Heart left ventricle (tissue), 13 donors: ENCODE data around the gene TDRD10.

Source experiments
- CTCF ChIP-seq, 12 donors: fragments of 200-600 bp; sonication (generic) in 4 of 12; IDR thresholded peaks; one replicate each; pipeline versions ENCODE4 v1.5.0 to v1.8.0; 2018 to 2022; ENCODE audit warnings: antibody characterized with exemption in 12 of 12, mild to moderate bottlenecking in 5 of 12
- POLR2A ChIP-seq, 2 donors: fragments of 450-650 bp; IDR thresholded peaks; one replicate each; pipeline ENCODE4 v1.6.1; 2017; ENCODE audit warnings: antibody characterized with exemption in 2 of 2, mild to moderate bottlenecking in 2 of 2, moderate library complexity in 2 of 2
- donor health status: ischemic (EF 13 %, LVEDD 7.1; RV severe dilation, severe dysfunction).
- donor health status: DM: no; HTN: yes; CAD: no.
- donor health status: DM: no; HTN: no; CAD: no.
- donor health status: ischemic (EF 25% LVEDD 6.9; RV normal size, moderate dysfunction).
- donor health status: ischemic (EF 25% LVEDD 5.7; RV mildly dilated, moderate dysfunction).
- donor health status: ischemic (EF 35%, LVEDD 5.7; RV mildly dilated, moderate dysfunction).
- donor health status: nonischemic (EF 11% LVEDD 7.7; RV severe dilation, severe dysfunction).
- donor health status: DM: yes; HTN: yes; CAD: no.
- donor health status: PGD.
- donor health status: ischemic (EF 29% LVEDD 5.4; RV normal size, mild dysfunction).
- donor health status: nonischemic (EF 23%, LVEDD 6.1; RV moderate dilation, normal function).

DNA sequence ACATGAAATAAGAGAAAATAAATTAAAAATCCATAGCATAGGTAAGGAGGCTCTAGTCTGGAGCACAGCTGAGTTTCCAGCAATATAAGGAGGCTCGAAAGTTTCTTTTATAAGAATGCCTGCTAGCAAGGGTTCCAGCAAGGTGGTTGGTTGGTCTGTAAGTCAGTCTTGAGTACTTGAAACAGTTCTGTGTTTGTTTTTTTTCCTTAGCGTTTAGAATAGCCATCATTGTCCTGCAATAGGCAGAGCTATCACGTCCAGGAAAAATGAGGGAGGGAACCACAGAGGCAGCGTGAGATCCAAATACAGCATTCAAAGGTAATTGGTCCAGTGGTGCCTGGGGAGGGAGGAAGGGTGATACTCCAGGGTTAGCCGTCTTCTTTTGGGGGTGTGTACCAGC lies 48.1 kb downstream of the TDRD10 start:
- TF ChIP-seq CTCF (IDR thresholded peaks at IDR 0.05) (no peak), POLR2A (IDR thresholded peaks at IDR 0.05) (no peak)
